Measurements from ENCODE around the gene OR6J1.

Gene OR6J1

GRCh38 chr14:22666203-22666893, 22.2 kb upstream of the OR6J1 start:
- Mint-ChIP-seq H3K4me3 (no peak overlapping the region), H3K4me1 (no peaks in the 10 kb centered on the region), H3K27me3 (no peaks in the 10 kb centered on the region), H3K27ac (ENCODE audit: low read depth) (no peak overlapping the region), H3K36me3 (ENCODE audit: insufficient read depth) (no peaks in the 10 kb centered on the region), H3K9me3 (no peaks in the 10 kb centered on the region)
- ATAC-seq (replicated peaks; ENCODE audit: extremely low read depth, poor library complexity, severe bottlenecking) (no peak), DNase-seq (ENCODE audit: low spot score in 2 of 2) (no peak)

- no peak overlapping the region for H3K4me3 Mint-ChIP-seq
- H3K4me1 Mint-ChIP-seq, result no peaks in the 10 kb centered on the region
- ATAC-seq (replicated peaks; ENCODE audit: extremely low read depth, poor library complexity, severe bottlenecking), result no peak
- H3K9me3 Mint-ChIP-seq, result no peaks in the 10 kb centered on the region
- H3K27ac Mint-ChIP-seq (ENCODE audit: low read depth), result no peak overlapping the region
- no peak for DNase-seq (ENCODE audit: low spot score in 2 of 2)
- H3K27me3 Mint-ChIP-seq, result no peaks in the 10 kb centered on the region
- H3K36me3 Mint-ChIP-seq (ENCODE audit: insufficient read depth), result no peaks in the 10 kb centered on the region
These were observed 20.1 kb upstream of the OR6J1 start for GRCh38 chr14:22664261-22664660.

- H3K9me3 Mint-ChIP-seq, result no peaks in the 10 kb centered on the region
- DNase-seq (ENCODE audit: low spot score in 2 of 2) (no peak), ATAC-seq (replicated peaks; ENCODE audit: extremely low read depth, poor library complexity, severe bottlenecking) (no peak)
- no peaks in the 10 kb centered on the region for H3K36me3 Mint-ChIP-seq (ENCODE audit: insufficient read depth)
- H3K4me3 Mint-ChIP-seq, result no peak overlapping the region
- no peak overlapping the region for H3K27ac Mint-ChIP-seq (ENCODE audit: low read depth)
- H3K4me1 Mint-ChIP-seq, result no peaks in the 10 kb centered on the region
- no peaks in the 10 kb centered on the region for H3K27me3 Mint-ChIP-seq
These were observed 16.5 kb upstream of the OR6J1 start for GRCh38 chr14:22660654-22661053.

GRCh38 chr14:22658946-22659345, 14.8 kb upstream of the OR6J1 start:
- DNase-seq (ENCODE audit: low spot score in 2 of 2) (no peak), ATAC-seq (replicated peaks; ENCODE audit: extremely low read depth, poor library complexity, severe bottlenecking) (no peak)
- Mint-ChIP-seq H3K9me3 (no peaks in the 10 kb centered on the region), H3K4me1 (no peaks in the 10 kb centered on the region), H3K36me3 (ENCODE audit: insufficient read depth) (no peaks in the 10 kb centered on the region), H3K27ac (ENCODE audit: low read depth) (no peak overlapping the region), H3K27me3 (no peaks in the 10 kb centered on the region), H3K4me3 (no peak overlapping the region)

- Mint-ChIP-seq H3K27me3 (no peaks in the 10 kb centered on the region), H3K27ac (ENCODE audit: low read depth) (no peak overlapping the region), H3K4me3 (no peak overlapping the region), H3K9me3 (no peaks in the 10 kb centered on the region), H3K36me3 (ENCODE audit: insufficient read depth) (no peaks in the 10 kb centered on the region), H3K4me1 (no peaks in the 10 kb centered on the region)
- ATAC-seq (replicated peaks; ENCODE audit: extremely low read depth, poor library complexity, severe bottlenecking), result no peak
- no peak for DNase-seq (ENCODE audit: low spot score in 2 of 2)
These were observed 13.7 kb upstream of the OR6J1 start for GRCh38 chr14:22657861-22658260.

- no peak for DNase-seq (ENCODE audit: low spot score in 2 of 2)
- no peak for ATAC-seq (replicated peaks; ENCODE audit: extremely low read depth, poor library complexity, severe bottlenecking)
- Mint-ChIP-seq H3K36me3 (ENCODE audit: insufficient read depth) (no peaks in the 10 kb centered on the region), H3K4me3 (no peak overlapping the region), H3K9me3 (no peaks in the 10 kb centered on the region), H3K27me3 (no peaks in the 10 kb centered on the region), H3K4me1 (no peaks in the 10 kb centered on the region), H3K27ac (ENCODE audit: low read depth) (no peak overlapping the region)
These were observed 13.0 kb upstream of the OR6J1 start for GRCh38 chr14:22656945-22657731.

- no peaks in the 10 kb centered on the region for H3K36me3 Mint-ChIP-seq (ENCODE audit: insufficient read depth)
- ATAC-seq (replicated peaks; ENCODE audit: extremely low read depth, poor library complexity, severe bottlenecking), result no peak
- no peaks in the 10 kb centered on the region for H3K27me3 Mint-ChIP-seq
- no peak overlapping the region for H3K4me3 Mint-ChIP-seq
- no peaks in the 10 kb centered on the region for H3K9me3 Mint-ChIP-seq
- no peaks in the 10 kb centered on the region for H3K4me1 Mint-ChIP-seq
- H3K27ac Mint-ChIP-seq (ENCODE audit: low read depth), result no peak overlapping the region
- DNase-seq (ENCODE audit: low spot score in 2 of 2), result no peak
These were observed 12.1 kb upstream of the OR6J1 start for GRCh38 chr14:22656226-22656625.

GRCh38 chr14:22653012-22653621, 9.0 kb upstream of the OR6J1 start:
- Mint-ChIP-seq H3K27me3 (no peaks in the 10 kb centered on the region), H3K27ac (ENCODE audit: low read depth) (no peak overlapping the region), H3K36me3 (ENCODE audit: insufficient read depth) (no peaks in the 10 kb centered on the region), H3K4me3 (no peak overlapping the region), H3K9me3 (no peaks in the 10 kb centered on the region), H3K4me1 (no peaks in the 10 kb centered on the region)
- DNase-seq (ENCODE audit: low spot score in 2 of 2) (peak; percentile 18 to 25), ATAC-seq (replicated peaks; ENCODE audit: extremely low read depth, poor library complexity, severe bottlenecking) (peak; percentile 46)

GRCh38 chr14:22651586-22651985, 7.4 kb upstream of the OR6J1 start:
- Mint-ChIP-seq H3K36me3 (ENCODE audit: insufficient read depth) (no peaks in the 10 kb centered on the region), H3K27me3 (no peaks in the 10 kb centered on the region), H3K4me1 (no peaks in the 10 kb centered on the region), H3K9me3 (no peaks in the 10 kb centered on the region), H3K4me3 (no peak overlapping the region), H3K27ac (ENCODE audit: low read depth) (no peak overlapping the region)
- ATAC-seq (replicated peaks; ENCODE audit: extremely low read depth, poor library complexity, severe bottlenecking) (no peak), DNase-seq (ENCODE audit: low spot score in 2 of 2) (no peak)

- no peak for ATAC-seq (replicated peaks; ENCODE audit: extremely low read depth, poor library complexity, severe bottlenecking)
- no peaks in the 10 kb centered on the region for H3K9me3 Mint-ChIP-seq
These were observed 6.9 kb upstream of the OR6J1 start for GRCh38 chr14:22650960-22651521.

GRCh38 chr14:22650046-22650739, 6.0 kb upstream of the OR6J1 start:
- H3K9me3 Mint-ChIP-seq, result no peaks in the 10 kb centered on the region
- no peak for ATAC-seq (replicated peaks; ENCODE audit: extremely low read depth, poor library complexity, severe bottlenecking)
- no peaks in the 10 kb centered on the region for H3K4me1 Mint-ChIP-seq
- no peaks in the 10 kb centered on the region for H3K27me3 Mint-ChIP-seq
- no peak for DNase-seq (ENCODE audit: low spot score in 2 of 2)
- no peak overlapping the region for H3K4me3 Mint-ChIP-seq
- H3K36me3 Mint-ChIP-seq (ENCODE audit: insufficient read depth), result no peaks in the 10 kb centered on the region
- H3K27ac Mint-ChIP-seq (ENCODE audit: low read depth), result no peak overlapping the region

More at GRCh38 chr14:22650960-22651521, 6.9 kb upstream of the OR6J1 start:
- Mint-ChIP-seq H3K36me3 (ENCODE audit: insufficient read depth) (no peaks in the 10 kb centered on the region), H3K27me3 (no peaks in the 10 kb centered on the region), H3K27ac (ENCODE audit: low read depth) (no peak overlapping the region), H3K4me3 (no peak overlapping the region), H3K4me1 (no peaks in the 10 kb centered on the region)
- DNase-seq (ENCODE audit: low spot score in 2 of 2), result no peak

- DNase-seq (ENCODE audit: low spot score in 2 of 2), result no peak
- H3K4me1 Mint-ChIP-seq, result no peaks in the 10 kb centered on the region
- H3K36me3 Mint-ChIP-seq (ENCODE audit: insufficient read depth), result no peaks in the 10 kb centered on the region
- H3K9me3 Mint-ChIP-seq, result no peaks in the 10 kb centered on the region
- no peaks in the 10 kb centered on the region for H3K27me3 Mint-ChIP-seq
- no peak for ATAC-seq (replicated peaks; ENCODE audit: extremely low read depth, poor library complexity, severe bottlenecking)
- no peak overlapping the region for H3K27ac Mint-ChIP-seq (ENCODE audit: low read depth)
- H3K4me3 Mint-ChIP-seq, result no peak overlapping the region
These were observed 4.4 kb upstream of the OR6J1 start for GRCh38 chr14:22648506-22648905.

All from central memory CD8-positive, alpha-beta T cell (primary cell).